HFFc6 (cell line): ENCODE results near the gene ANKRD11. TPM values are rescaled to one million over a fixed set of nuclear protein-coding genes. Genes with fewer than 3 reads are reported as not detected.

Source experiments
- DNase-seq: peaks from one replicate; pipeline ENCODE4 v3.0.0-alpha.2; 2018
- H3K27ac Mint-ChIP-seq: 2 replicates; pipeline ENCODE4 v1.8.0; 2020; ENCODE audit warnings: mild to moderate bottlenecking, mixed read lengths
- H3K27me3 Mint-ChIP-seq: 2 replicates; pipeline ENCODE4 v1.8.0; 2021; ENCODE audit warnings: mild to moderate bottlenecking, moderate library complexity, mixed read lengths; ENCODE audit not compliant: insufficient read depth
- H3K36me3 Mint-ChIP-seq: 2 replicates; pipeline ENCODE4 v1.8.0; 2021; ENCODE audit warnings: low read depth, mixed read lengths
- H3K4me1 Mint-ChIP-seq: 2 replicates; pipeline ENCODE4 v1.8.0; 2020; ENCODE audit warnings: low read depth, mixed read lengths
- H3K4me3 Mint-ChIP-seq: 2 replicates; pipeline ENCODE4 v1.8.0; 2020; ENCODE audit warnings: mild to moderate bottlenecking, moderate library complexity, mixed read lengths
- H3K9me3 Mint-ChIP-seq: 2 replicates; pipeline ENCODE4 v1.8.0; 2020; ENCODE audit warnings: mild to moderate bottlenecking, mixed read lengths
- total RNA-seq, 6 experiments: library from RNA; stranded (reverse); fragmentation: NEBNext Ultra II Directional; extraction: Animal tissue kit (Norgen Biotek cat#: 25700); gene quantifications; 2 replicates in 1 of 6; 3 replicates in 5 of 6; pipeline ENCODE4 v1.2.3, GENCODE V29; 2021
- TF ChIP-seq, protein P1 (sequence below): fragments of 200-600 bp; sonication (generic); IDR thresholded peaks from 2 replicates; pipeline ENCODE4 v1.5.0; 2021; ENCODE audit warnings: antibody characterized with exemption, mild to moderate bottlenecking

Gene ANKRD11
- total RNA-seq, 6 experiments from 2014 or later: 110 to 120 (median 116) TPM

GRCh38 chr16:89314854-89315253 lies 175.5 kb downstream of the ANKRD11 start:
- H3K36me3 Mint-ChIP-seq: peaks cover 40% of the 10 kb centered on the region
- peaks cover 8% of the 10 kb centered on the region for H3K9me3 Mint-ChIP-seq
- no peak for DNase-seq
- TF ChIP-seq, protein P1, sequence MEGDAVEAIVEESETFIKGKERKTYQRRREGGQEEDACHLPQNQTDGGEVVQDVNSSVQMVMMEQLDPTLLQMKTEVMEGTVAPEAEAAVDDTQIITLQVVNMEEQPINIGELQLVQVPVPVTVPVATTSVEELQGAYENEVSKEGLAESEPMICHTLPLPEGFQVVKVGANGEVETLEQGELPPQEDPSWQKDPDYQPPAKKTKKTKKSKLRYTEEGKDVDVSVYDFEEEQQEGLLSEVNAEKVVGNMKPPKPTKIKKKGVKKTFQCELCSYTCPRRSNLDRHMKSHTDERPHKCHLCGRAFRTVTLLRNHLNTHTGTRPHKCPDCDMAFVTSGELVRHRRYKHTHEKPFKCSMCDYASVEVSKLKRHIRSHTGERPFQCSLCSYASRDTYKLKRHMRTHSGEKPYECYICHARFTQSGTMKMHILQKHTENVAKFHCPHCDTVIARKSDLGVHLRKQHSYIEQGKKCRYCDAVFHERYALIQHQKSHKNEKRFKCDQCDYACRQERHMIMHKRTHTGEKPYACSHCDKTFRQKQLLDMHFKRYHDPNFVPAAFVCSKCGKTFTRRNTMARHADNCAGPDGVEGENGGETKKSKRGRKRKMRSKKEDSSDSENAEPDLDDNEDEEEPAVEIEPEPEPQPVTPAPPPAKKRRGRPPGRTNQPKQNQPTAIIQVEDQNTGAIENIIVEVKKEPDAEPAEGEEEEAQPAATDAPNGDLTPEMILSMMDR: no peak
- H3K4me1 Mint-ChIP-seq: peaks cover 66% of the 10 kb centered on the region
- H3K27me3 Mint-ChIP-seq: peaks cover 11% of the 10 kb centered on the region
- H3K4me3 Mint-ChIP-seq: no peak overlapping the region
- peak overlapping the region; percentile 77 for H3K27ac Mint-ChIP-seq

GRCh38 chr16:89314357-89314756 lies 176.0 kb downstream of the ANKRD11 start:
- H3K27ac Mint-ChIP-seq: peak overlapping the region; percentile 77
- TF ChIP-seq, protein P1: no peak
- H3K27me3 Mint-ChIP-seq: peaks cover 11% of the 10 kb centered on the region
- peaks cover 40% of the 10 kb centered on the region for H3K36me3 Mint-ChIP-seq
- no peak for DNase-seq
- no peak overlapping the region for H3K4me3 Mint-ChIP-seq
- H3K4me1 Mint-ChIP-seq: peaks cover 61% of the 10 kb centered on the region
- peaks cover 8% of the 10 kb centered on the region for H3K9me3 Mint-ChIP-seq

DNA sequence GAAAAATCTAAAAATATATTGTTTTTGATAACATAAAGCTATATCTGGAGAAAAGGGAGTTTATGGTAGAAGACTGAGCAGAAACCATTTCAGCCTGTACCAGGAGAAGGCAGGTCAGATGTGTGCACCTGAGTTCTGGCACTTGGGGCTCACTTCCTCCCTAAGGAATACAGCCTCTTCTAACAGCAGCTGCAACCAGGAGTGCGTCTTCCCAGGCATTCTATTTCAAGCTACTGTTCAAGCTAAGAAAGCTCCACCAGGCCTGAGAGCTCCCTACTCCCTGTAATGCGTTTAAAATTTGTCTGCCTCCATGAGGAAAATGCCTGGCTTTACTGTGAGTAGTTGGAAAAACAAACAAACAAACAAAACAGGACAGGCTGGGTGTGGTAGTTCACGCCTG lies 176.8 kb downstream of the ANKRD11 start:
- Mint-ChIP-seq H3K4me1 (peaks cover 58% of the 10 kb centered on the region), H3K36me3 (peaks cover 35% of the 10 kb centered on the region)
- TF ChIP-seq, protein P1: no peak

GRCh38 chr16:89312598-89313299 lies 177.6 kb downstream of the ANKRD11 start:
- peaks cover 8% of the 10 kb centered on the region for H3K9me3 Mint-ChIP-seq
- H3K36me3 Mint-ChIP-seq: peaks cover 32% of the 10 kb centered on the region
- H3K4me1 Mint-ChIP-seq: peaks cover 58% of the 10 kb centered on the region
- DNase-seq: no peak
- H3K27ac Mint-ChIP-seq: no peak overlapping the region
- TF ChIP-seq, protein P1: no peak
- peaks cover 18% of the 10 kb centered on the region for H3K27me3 Mint-ChIP-seq
- no peak overlapping the region for H3K4me3 Mint-ChIP-seq

More for the DNA sequence above, 176.8 kb downstream of the ANKRD11 start:
- Mint-ChIP-seq H3K27me3 (peaks cover 11% of the 10 kb centered on the region), H3K27ac (peak overlapping the region; percentile 77; the same call in 1 of the 2 replicates), H3K9me3 (peaks cover 8% of the 10 kb centered on the region), H3K4me3 (no peak overlapping the region)
- DNase-seq: no peak

DNA sequence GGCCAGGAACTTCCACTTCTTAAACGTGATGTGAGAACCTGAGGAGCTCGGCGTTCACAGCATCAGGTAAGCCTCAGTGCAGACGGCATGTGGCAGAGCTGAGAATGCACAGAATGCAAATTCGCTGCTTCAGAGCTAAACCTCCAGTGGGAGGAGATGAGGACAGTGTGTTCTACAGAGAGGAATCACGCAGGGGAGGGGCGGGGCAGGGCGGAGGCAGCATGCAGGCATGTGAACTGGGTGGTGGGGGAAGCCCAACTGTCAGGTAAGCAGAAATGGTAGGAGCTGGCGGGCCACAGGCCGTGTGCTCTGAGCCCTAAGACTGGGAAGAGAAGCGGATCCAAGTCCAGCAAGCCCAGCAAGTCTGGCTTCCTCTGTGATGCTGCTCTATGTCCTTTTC lies 178.2 kb downstream of the ANKRD11 start:
- DNase-seq: no peak
- Mint-ChIP-seq H3K27me3 (peaks cover 16% of the 10 kb centered on the region), H3K4me1 (peaks cover 53% of the 10 kb centered on the region), H3K27ac (no peak overlapping the region), H3K36me3 (peaks cover 33% of the 10 kb centered on the region), H3K9me3 (peaks cover 8% of the 10 kb centered on the region), H3K4me3 (no peak overlapping the region)
- TF ChIP-seq, protein P1: no peak
